Hepatocyte (in vitro differentiated cells): ENCODE measurements around the gene SIRT5.

Source experiments
- EZH2 ChIP-seq: fragments of 200-600 bp; sonication (generic); IDR thresholded peaks from 2 replicates; pipeline ENCODE4 v1.6.1; 2016; ENCODE audit warnings: antibody characterized with exemption, mild to moderate bottlenecking, borderline replicate concordance
- TF ChIP-seq, protein P1 (sequence below): fragments of 200-600 bp; sonication (generic); IDR thresholded peaks from 2 replicates; pipeline ENCODE4 v1.5.1; 2016; ENCODE audit warnings: antibody characterized with exemption, mild to moderate bottlenecking; ENCODE audit not compliant: poor library complexity

DNA sequence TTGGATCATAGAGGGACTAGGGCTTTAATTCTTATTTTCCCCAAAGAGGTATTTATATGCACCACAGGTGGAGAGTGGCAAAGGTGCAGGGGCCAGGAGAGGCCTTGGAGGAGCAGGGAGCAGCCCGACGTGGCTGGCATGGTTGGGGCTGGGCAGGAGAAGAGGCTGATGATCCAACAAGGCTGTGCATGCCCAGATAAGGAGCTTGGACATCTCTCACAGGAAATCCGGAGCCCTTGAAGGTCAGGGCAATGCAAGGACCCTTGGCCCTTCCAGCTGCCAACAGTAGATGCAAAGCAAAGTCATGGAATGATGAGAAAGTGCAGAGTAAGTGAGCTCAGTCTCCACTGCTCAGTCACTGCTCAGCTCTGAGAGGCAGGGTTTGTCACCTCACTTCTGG lies 39.9 kb upstream of the SIRT5 start:
- TF ChIP-seq, protein P1, sequence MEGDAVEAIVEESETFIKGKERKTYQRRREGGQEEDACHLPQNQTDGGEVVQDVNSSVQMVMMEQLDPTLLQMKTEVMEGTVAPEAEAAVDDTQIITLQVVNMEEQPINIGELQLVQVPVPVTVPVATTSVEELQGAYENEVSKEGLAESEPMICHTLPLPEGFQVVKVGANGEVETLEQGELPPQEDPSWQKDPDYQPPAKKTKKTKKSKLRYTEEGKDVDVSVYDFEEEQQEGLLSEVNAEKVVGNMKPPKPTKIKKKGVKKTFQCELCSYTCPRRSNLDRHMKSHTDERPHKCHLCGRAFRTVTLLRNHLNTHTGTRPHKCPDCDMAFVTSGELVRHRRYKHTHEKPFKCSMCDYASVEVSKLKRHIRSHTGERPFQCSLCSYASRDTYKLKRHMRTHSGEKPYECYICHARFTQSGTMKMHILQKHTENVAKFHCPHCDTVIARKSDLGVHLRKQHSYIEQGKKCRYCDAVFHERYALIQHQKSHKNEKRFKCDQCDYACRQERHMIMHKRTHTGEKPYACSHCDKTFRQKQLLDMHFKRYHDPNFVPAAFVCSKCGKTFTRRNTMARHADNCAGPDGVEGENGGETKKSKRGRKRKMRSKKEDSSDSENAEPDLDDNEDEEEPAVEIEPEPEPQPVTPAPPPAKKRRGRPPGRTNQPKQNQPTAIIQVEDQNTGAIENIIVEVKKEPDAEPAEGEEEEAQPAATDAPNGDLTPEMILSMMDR = no peak
- TF ChIP-seq EZH2 = no peak
